AG09319 (cell line): Measurements from ENCODE around the gene ANKRD33B.

Experiments
- DNase-seq: peaks from one replicate; pipeline ENCODE4 v3.0.0-alpha.2; 2010; ENCODE audit warnings: low read depth; ENCODE audit errors: extremely low read depth
- TF ChIP-seq, protein P1 (sequence below): IDR thresholded peaks from 2 replicates; pipeline ENCODE4 v1.5.1; 2011; ENCODE audit warnings: low read depth, mild to moderate bottlenecking, inconsistent platforms, low read length, moderate library complexity

Gene ANKRD33B

DNA sequence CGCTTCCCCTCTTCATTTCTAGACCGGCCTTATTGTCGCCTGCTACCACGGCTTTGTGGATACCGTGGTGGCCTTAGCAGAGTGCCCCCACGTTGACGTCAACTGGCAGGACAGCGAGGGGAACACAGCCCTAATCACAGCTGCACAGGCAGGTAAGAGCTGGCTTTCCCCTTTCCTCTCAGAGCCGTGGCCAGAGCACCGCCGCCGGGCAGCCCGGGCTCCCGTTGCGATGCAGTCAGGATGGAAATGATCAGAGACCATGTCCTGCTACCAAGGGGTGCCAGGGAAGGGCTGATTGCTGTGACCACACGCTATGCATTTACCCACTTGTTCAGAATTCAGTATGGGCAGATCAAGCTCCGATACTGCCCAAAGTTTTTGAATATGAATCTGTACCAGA is 54.4 kb downstream of the ANKRD33B start:
- no peak for DNase-seq
- TF ChIP-seq, protein P1, sequence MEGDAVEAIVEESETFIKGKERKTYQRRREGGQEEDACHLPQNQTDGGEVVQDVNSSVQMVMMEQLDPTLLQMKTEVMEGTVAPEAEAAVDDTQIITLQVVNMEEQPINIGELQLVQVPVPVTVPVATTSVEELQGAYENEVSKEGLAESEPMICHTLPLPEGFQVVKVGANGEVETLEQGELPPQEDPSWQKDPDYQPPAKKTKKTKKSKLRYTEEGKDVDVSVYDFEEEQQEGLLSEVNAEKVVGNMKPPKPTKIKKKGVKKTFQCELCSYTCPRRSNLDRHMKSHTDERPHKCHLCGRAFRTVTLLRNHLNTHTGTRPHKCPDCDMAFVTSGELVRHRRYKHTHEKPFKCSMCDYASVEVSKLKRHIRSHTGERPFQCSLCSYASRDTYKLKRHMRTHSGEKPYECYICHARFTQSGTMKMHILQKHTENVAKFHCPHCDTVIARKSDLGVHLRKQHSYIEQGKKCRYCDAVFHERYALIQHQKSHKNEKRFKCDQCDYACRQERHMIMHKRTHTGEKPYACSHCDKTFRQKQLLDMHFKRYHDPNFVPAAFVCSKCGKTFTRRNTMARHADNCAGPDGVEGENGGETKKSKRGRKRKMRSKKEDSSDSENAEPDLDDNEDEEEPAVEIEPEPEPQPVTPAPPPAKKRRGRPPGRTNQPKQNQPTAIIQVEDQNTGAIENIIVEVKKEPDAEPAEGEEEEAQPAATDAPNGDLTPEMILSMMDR: no peak

DNA sequence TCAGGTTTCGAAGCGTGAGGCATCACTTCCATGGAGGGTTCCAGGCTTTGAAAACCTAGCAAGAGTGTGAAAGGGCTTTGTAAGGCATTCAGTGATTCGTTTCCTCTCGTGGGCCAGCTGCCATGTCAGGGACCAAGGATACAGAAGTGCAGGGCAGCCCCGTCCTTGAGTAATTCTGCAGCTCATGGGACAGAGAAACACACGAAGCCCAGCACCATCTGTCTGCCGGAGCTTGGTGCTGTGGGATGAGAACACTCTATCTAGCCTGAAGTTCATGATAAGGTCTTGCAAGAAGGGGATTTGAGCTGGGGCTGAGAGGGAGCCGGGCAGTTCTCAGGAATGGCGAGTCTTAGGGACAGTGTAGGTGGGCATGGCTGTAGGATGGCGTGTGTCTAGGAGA is 55.8 kb downstream of the ANKRD33B start:
- TF ChIP-seq, protein P1: no peak
- DNase-seq: no peak

DNA sequence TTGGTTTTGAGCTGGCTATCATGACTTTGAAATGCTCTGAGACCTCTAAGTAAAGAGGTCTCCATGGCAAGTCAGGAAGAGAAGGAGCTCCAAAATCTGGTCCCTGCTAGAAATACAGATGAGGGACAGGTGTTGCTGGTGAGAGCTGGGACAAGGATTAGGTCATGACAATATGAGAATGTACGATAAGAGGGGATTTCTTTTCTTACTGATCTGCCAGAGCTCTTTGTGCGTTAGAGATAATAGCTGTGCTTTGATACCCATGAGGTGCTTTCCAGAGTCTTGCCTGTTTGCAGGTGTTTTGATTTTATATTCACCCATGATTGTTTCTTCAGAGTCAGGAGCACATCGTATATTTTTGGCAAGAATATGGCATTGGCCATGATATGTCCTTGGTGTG is 56.5 kb downstream of the ANKRD33B start:
- TF ChIP-seq, protein P1: no peak
- no peak for DNase-seq

GRCh38 chr5:10621832-10622231 is 58.0 kb downstream of the ANKRD33B start:
- TF ChIP-seq, protein P1: no peak
- DNase-seq: no peak

DNA sequence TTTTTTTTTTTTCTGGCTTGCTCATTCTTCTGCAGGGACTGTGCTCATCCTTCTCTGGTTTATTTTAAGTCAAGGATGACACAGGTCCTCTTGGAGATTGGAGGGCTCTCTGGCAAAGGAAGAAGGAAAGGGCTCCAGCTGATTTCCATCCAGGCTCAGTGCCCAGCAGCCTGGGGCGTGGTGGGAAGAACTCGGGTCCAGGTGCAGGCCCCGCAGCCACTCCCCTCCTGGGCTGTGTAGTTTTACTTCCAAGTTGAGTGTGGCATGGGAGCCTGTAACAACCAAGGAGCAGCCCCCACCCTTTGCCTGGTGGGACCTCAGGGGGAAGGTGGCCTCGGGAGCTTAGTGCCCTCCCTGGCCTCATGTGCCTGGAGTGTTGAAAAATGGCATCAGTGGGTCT is 58.9 kb downstream of the ANKRD33B start:
- DNase-seq: no peak
- TF ChIP-seq, protein P1: no peak

DNA sequence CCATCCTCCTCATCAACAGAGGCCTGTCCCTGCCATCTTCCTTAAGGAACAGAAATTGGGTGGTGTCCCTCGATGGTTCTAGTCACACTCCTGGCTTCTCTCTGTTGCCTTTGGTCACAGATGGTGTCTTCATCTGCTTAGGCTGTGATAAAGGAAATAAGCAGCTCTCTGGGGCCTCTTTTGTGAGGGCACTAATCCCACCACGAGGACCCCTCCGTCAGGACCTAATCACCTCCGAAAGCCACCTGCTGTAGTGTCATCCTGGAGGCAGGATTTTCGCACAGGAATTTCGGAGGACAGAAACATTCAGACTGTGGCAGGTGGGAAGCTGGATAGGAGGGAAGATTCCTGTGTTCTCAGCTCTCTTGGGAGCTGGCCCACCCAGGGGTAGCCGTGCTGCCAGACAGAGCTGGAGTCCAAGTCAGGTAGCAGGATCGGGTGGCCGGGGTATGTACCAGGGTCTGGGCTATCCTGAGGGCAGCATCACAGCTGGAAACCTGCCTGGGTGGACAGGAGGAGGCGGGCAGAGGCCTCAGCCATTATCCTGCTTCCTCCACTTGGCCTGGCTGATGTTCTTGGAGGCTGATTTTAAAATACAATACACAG is 59.5 kb downstream of the ANKRD33B start:
- TF ChIP-seq, protein P1: no peak
- no peak for DNase-seq

GRCh38 chr5:10624206-10624605 is 60.3 kb downstream of the ANKRD33B start:
- DNase-seq: no peak
- TF ChIP-seq, protein P1: no peak
